ENCODE data around the gene GPR160. TPM values are rescaled to one million over a fixed set of nuclear protein-coding genes. Genes with fewer than 3 reads are reported as not detected.

Gene GPR160
- total and polyA plus RNA-seq, 2 experiments from 2014 or later, result 39.4 to 55.7 TPM

DNA sequence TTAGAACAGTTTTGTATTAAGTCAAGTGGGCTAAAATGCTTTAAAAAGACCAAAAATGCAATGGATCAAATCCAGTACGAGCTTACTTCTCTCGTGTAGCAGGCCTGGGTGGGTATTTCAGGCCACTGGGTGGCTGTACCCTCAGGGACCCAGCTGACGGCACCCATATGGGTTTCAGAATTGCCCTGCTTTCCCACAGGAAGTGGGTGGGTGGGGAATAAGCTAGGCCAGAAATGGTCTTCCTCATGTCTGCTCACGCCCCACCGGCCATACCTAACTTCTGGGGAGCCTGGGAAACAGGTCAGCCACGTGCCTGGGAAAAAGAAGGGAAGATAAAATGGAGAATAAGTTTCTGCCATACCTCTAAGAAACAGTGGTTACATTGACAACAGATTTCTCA is 20.3 kb downstream of the GPR160 start:
- Mint-ChIP-seq H3K27ac (peak overlapping the region; percentile 86), H3K4me3 (no peak overlapping the region), H3K36me3 (ENCODE audit: low read depth) (peaks cover 11% of the 10 kb centered on the region), H3K4me1 (peaks cover 55% of the 10 kb centered on the region), H3K9me3 (no peaks in the 10 kb centered on the region), H3K27me3 (ENCODE audit: insufficient read depth, low read depth, poor library complexity) (peaks cover 1% of the 10 kb centered on the region)
- Histone ChIP-seq H3F3A (replicated peaks; ENCODE audit: low read depth) (peaks cover 5% of the 10 kb centered on the region; the same call in 1 of the 2 replicates), H3K27ac (ENCODE audit: low read depth) (0 out of 2 replicates have a peak overlapping the region, but pooled peaks have one; percentile 53), H3K4me2 (peak overlapping the region; percentile 7; the same call in 1 of the 2 replicates), H3K79me2 (replicated peaks; ENCODE audit: insufficient read depth) (no peaks in the 10 kb centered on the region; the same call in 1 of the 2 replicates), H3K4me3 (no peak overlapping the region), H3K36me3 (ENCODE audit: insufficient read depth) (no peaks in the 10 kb centered on the region), H3K27me3 (ENCODE audit: insufficient read depth) (no peaks in the 10 kb centered on the region), H3K4me1 (ENCODE audit: insufficient read depth) (peaks cover 44% of the 10 kb centered on the region), H2AFZ (no peak overlapping the region), H4K20me1 (replicated peaks; ENCODE audit: insufficient read depth) (no peaks in the 10 kb centered on the region), H3K9me2 (ENCODE audit: insufficient read depth) (no peaks in the 10 kb centered on the region)
- no peak for TF ChIP-seq NANOG (IDR thresholded peaks at IDR 0.05; ENCODE audit: borderline replicate concordance)
- TF ChIP-seq EZH2phosphoT487 (IDR thresholded peaks at IDR 0.05; ENCODE audit: unreplicated experiment), result no peak
- no peak for TF ChIP-seq JUNB (IDR thresholded peaks at IDR 0.05; ENCODE audit: unreplicated experiment)
- TF ChIP-seq, protein P1, sequence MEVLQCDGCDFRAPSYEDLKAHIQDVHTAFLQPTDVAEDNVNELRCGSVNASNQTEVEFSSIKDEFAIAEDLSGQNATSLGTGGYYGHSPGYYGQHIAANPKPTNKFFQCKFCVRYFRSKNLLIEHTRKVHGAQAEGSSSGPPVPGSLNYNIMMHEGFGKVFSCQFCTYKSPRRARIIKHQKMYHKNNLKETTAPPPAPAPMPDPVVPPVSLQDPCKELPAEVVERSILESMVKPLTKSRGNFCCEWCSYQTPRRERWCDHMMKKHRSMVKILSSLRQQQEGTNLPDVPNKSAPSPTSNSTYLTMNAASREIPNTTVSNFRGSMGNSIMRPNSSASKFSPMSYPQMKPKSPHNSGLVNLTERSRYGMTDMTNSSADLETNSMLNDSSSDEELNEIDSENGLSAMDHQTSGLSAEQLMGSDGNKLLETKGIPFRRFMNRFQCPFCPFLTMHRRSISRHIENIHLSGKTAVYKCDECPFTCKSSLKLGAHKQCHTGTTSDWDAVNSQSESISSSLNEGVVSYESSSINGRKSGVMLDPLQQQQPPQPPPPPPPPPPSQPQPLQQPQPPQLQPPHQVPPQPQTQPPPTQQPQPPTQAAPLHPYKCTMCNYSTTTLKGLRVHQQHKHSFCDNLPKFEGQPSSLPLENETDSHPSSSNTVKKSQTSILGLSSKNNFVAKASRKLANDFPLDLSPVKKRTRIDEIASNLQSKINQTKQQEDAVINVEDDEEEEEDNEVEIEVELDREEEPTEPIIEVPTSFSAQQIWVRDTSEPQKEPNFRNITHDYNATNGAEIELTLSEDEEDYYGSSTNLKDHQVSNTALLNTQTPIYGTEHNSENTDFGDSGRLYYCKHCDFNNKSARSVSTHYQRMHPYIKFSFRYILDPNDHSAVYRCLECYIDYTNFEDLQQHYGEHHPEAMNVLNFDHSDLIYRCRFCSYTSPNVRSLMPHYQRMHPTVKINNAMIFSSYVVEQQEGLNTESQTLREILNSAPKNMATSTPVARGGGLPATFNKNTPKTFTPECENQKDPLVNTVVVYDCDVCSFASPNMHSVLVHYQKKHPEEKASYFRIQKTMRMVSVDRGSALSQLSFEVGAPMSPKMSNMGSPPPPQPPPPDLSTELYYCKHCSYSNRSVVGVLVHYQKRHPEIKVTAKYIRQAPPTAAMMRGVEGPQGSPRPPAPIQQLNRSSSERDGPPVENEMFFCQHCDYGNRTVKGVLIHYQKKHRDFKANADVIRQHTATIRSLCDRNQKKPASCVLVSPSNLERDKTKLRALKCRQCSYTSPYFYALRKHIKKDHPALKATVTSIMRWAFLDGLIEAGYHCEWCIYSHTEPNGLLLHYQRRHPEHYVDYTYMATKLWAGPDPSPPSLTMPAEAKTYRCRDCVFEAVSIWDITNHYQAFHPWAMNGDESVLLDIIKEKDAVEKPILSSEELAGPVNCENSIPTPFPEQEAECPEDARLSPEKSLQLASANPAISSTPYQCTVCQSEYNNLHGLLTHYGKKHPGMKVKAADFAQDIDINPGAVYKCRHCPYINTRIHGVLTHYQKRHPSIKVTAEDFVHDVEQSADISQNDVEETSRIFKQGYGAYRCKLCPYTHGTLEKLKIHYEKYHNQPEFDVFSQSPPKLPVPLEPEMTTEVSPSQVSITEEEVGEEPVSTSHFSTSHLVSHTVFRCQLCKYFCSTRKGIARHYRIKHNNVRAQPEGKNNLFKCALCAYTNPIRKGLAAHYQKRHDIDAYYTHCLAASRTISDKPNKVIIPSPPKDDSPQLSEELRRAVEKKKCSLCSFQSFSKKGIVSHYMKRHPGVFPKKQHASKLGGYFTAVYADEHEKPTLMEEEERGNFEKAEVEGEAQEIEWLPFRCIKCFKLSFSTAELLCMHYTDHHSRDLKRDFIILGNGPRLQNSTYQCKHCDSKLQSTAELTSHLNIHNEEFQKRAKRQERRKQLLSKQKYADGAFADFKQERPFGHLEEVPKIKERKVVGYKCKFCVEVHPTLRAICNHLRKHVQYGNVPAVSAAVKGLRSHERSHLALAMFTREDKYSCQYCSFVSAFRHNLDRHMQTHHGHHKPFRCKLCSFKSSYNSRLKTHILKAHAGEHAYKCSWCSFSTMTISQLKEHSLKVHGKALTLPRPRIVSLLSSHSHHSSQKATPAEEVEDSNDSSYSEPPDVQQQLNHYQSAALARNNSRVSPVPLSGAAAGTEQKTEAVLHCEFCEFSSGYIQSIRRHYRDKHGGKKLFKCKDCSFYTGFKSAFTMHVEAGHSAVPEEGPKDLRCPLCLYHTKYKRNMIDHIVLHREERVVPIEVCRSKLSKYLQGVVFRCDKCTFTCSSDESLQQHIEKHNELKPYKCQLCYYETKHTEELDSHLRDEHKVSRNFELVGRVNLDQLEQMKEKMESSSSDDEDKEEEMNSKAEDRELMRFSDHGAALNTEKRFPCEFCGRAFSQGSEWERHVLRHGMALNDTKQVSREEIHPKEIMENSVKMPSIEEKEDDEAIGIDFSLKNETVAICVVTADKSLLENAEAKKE (CRISPR knock-in tag; IDR thresholded peaks at IDR 0.05), result no peak
- TF ChIP-seq, protein P2, sequence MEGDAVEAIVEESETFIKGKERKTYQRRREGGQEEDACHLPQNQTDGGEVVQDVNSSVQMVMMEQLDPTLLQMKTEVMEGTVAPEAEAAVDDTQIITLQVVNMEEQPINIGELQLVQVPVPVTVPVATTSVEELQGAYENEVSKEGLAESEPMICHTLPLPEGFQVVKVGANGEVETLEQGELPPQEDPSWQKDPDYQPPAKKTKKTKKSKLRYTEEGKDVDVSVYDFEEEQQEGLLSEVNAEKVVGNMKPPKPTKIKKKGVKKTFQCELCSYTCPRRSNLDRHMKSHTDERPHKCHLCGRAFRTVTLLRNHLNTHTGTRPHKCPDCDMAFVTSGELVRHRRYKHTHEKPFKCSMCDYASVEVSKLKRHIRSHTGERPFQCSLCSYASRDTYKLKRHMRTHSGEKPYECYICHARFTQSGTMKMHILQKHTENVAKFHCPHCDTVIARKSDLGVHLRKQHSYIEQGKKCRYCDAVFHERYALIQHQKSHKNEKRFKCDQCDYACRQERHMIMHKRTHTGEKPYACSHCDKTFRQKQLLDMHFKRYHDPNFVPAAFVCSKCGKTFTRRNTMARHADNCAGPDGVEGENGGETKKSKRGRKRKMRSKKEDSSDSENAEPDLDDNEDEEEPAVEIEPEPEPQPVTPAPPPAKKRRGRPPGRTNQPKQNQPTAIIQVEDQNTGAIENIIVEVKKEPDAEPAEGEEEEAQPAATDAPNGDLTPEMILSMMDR (conservative IDR thresholded peaks at IDR 0.05; ENCODE audit: low read depth in 2 of 2), result no peak
- TF ChIP-seq EZH2 (IDR thresholded peaks at IDR 0.05; ENCODE audit: low read depth, unreplicated experiment), result no peak
- TF ChIP-seq, protein P3, sequence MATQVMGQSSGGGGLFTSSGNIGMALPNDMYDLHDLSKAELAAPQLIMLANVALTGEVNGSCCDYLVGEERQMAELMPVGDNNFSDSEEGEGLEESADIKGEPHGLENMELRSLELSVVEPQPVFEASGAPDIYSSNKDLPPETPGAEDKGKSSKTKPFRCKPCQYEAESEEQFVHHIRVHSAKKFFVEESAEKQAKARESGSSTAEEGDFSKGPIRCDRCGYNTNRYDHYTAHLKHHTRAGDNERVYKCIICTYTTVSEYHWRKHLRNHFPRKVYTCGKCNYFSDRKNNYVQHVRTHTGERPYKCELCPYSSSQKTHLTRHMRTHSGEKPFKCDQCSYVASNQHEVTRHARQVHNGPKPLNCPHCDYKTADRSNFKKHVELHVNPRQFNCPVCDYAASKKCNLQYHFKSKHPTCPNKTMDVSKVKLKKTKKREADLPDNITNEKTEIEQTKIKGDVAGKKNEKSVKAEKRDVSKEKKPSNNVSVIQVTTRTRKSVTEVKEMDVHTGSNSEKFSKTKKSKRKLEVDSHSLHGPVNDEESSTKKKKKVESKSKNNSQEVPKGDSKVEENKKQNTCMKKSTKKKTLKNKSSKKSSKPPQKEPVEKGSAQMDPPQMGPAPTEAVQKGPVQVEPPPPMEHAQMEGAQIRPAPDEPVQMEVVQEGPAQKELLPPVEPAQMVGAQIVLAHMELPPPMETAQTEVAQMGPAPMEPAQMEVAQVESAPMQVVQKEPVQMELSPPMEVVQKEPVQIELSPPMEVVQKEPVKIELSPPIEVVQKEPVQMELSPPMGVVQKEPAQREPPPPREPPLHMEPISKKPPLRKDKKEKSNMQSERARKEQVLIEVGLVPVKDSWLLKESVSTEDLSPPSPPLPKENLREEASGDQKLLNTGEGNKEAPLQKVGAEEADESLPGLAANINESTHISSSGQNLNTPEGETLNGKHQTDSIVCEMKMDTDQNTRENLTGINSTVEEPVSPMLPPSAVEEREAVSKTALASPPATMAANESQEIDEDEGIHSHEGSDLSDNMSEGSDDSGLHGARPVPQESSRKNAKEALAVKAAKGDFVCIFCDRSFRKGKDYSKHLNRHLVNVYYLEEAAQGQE (IDR thresholded peaks at IDR 0.05; ENCODE audit: unreplicated experiment), result no peak
- TF ChIP-seq POLR2AphosphoS5 (IDR thresholded peaks at IDR 0.05; ENCODE audit: low read depth), result no peak
- no peak for TF ChIP-seq ZNF331 (CRISPR knock-in tag; IDR thresholded peaks at IDR 0.05; ENCODE audit: low read depth)
- no peak for ATAC-seq
- DNase-seq (ENCODE audit: low spot score), result no peak

All from GM23338 (cell line).